ENCODE results near the gene WBP1L. TPM values are rescaled to one million over a fixed set of nuclear protein-coding genes. Genes with fewer than 3 reads are reported as not detected.

Gene WBP1L
- total RNA-seq, 1 donor from 2014 or later: 79.0 TPM

DNA sequence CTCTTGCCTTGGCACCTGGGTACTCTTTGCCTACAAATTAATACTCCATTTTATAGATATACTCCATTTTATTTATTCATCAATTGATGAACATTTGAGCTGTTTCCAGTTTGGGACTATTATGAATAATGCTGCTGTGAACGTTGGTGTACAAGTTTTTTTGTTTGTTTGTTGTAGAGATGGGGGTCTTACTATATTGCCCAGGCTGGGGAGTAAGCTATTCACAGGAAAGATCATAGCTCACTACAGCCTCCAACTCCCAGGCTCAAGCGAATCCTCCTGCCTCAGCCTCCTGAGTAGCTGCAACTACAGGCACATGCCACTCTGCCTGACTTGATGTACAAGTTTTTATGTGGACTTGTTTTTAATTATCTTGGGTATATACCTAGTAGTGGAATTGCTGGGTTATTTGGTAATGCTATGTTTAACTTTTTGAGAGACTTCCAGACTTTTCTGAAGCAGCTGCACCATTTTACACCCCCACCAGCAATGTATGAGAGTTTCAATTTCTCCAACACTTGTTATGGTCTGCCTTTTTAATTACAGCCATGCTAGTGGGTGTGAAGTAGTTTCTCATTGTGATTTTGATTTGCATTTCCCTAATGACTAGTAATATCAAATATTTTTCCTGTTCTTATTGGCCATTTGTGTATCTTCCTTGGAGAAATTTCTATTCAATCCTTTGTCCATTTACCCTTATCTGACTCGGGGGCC is 15.9 kb downstream of the WBP1L start:
- DNase-seq: no peak

DNA sequence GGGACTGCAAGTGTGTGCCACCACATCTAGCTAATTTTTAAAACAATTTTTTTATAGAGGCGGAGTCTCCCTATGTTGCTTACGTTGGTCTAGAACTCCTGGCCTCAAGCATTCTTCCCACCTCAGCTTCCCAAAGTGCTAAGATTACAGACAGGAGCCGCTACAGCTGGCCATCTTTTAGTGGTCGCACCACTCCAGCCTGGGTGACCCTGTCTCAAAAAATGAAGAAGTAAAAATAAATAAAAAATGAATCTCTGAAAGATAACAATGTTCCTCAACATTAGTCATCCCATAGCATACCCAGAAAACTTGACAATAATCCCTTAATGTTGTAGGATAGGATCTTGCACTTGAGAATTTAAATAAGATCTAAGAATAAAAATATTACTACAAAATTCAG is 18.2 kb downstream of the WBP1L start:
- no peak for DNase-seq

DNA sequence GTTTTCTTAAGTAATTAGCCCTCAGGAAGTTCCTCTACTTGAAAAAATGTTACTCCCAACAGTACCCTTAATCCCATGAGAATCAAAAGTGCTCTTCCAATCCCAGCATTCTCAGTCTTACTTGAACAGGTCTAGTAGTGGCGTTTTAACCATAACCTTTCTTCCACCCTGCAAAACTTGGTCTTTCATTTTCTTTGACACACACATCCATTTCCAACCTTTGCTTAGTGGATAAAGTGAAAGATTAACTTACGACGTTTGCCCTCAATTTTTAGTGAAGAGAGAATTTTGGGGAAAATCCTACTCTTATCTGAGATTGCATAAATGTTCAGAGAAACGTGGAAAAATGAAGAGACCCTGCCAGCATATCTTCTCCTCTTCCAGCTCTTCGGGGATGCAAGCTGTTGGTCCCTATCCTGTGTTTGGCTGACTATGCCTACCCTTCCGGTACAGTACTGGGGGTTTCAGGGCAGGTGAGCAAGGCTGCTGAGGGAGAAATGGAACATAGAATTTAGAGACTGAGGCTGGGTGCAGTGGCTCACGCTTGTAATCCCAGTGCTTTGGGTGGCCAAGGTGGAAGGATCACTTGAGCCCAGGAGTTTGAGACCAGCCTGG is 18.8 kb downstream of the WBP1L start:
- DNase-seq: no peak

DNA sequence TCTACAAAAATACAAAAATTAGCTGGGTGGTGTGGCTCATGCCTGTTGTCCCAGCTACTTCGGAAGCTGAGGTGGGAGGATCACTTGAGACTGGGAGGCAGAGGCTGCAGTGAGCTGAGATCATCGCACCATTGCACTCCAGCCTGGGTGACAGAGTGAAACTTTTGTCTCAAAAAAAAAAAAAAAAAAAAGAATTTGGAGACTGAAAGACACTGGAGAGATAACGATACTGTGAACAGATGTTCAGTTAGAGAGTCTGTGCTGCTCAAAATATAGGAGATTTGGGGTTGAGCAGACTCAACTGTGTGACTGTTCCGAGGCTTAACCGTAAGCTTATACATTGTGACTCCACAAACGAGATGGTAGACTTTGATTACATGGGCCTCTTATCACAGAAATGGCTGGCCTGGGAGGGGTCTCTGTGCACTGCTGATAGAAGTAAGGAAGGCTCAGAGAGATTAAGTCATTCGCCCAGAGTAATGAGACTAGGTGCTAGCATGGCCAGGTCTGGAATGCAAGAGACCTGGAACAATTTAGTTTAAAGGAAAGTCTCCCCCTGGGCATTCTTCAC is 19.4 kb downstream of the WBP1L start:
- no peak for DNase-seq

DNA sequence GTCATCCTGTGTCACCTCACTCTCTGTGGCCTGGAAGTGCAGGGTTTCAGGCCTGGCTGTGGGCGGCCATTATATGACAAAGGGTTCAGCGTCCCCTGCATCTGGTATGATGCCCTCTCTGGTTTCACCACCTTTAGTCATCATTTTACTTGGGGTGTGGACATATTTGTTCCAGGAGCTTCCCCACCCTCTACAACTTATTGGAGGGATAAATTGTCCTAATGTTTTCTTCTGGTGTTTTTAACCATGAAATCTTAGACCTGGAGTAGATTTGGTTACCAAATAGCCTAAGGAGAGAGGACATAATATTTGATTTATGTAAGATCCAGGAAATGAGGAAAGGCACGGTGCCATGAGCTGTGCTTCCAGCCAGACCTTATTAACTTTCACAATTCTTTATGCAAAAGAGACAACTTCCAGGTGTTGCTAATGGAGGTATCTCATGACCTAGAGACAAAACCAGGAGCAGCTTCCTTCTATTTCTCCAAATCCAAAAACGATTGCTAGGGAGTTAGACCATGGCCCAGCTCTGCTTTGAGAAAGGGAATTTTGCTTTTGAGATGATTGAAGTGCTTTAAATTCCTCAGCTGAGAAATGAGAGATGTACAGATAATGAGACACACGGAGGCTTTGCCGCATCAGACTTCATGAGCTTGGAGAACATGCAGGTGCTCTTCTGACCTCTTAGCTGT is 20.9 kb downstream of the WBP1L start:
- no peak for DNase-seq

DNA sequence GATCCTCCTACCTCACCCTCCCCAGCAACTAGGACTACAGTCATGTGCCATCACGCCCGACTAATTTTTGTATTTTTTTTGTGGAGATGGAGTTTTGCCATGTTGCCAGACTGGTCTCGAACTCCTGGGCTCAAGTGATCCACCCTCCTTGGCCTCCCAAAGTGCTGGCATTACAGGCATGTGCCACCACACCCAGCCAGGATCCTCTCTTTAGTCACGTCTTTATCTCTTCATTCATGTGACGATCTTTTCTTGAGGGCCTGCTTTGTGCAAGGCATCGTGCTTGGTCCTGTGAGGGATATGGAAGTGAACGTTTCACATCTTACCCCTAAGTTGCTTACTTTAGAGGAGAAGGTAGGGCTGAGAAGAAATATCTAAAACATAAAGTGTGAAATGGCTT is 21.6 kb downstream of the WBP1L start:
- DNase-seq: no peak

DNA sequence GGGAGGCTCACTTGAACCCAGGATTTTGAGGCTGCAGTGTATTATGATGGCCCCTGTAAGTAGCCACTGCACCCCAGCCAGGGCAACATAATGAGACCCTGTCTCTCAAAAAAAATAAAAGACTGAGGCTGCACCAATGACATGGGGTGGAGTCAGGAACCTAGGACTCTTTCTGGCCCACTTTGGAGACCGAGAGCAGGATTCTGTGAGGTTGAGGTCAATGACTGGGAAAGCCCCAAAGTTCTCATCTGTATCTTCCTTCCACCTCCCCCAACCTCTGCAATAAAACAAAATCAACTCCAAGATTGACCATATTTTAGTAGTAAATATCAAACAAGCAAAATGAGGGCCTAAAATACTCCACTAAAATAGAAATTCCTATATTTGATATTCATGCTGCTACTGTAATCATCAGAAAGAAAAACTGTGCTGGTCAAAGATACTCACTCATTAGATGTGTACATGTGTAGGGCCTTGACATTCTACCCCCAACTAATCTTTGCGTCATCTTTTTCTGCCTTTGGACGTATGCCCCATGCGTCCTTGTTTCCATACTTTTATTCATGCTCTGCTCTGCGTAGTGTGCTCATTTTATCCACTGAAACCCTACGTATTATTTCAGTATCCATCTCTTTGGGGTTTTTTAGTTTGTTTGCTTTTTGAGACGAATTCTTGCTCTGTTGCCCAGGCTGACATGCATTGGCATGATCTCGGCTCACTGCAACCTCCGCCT is 23.8 kb downstream of the WBP1L start:
- no peak for DNase-seq

DNA sequence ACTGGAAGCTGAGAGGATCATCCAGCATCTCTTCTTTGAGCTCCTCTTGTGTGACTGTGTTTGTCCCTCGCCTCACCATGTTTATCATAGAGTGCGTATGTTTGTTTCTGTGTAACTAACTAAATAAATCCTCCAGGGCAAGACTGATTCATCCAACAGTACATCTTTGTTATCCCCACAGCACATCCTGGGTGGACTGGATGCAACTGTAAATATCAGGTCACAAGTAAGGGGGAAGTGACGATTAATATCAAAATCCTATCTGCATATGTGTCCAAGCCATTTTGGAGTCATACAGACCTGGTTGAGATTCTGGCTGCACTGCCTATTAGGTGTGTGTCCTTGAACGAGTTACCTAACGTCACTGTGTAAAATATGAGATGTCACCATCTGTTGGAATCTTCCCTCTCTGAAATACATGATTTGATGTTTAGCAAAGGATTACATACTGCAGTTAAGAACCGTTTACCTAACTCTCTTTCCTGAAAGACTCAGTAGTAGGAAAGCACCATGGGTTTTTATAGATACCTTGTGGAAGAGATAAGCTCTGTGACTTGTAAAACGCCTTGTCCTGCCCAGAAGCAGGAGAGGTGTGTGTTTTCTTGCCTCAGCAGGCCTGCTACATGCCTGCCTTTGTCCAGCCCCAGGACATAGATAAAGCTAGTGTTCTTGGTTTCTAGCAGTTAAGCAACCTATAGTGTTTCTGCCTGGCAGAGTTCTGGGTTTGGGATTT is 25.8 kb downstream of the WBP1L start:
- DNase-seq: no peak

DNA sequence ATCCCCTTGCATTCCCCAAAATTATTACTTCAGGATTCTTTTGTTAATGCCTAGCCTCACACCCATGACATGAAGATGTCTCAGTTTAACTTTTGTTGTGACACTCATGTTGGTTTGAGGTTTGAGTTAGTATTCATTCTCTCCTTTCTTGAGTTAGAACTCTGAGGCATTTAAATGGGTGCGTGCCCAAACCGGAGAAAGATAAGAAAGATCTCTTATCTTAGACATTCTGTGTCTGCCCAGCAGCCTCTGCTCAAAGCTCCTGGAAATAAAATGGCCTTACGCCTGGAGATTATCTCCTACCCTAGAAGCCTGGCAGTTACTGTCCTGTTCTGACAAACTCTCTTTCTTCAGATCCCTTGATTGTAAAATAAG is 26.3 kb downstream of the WBP1L start:
- DNase-seq: no peak

DNA sequence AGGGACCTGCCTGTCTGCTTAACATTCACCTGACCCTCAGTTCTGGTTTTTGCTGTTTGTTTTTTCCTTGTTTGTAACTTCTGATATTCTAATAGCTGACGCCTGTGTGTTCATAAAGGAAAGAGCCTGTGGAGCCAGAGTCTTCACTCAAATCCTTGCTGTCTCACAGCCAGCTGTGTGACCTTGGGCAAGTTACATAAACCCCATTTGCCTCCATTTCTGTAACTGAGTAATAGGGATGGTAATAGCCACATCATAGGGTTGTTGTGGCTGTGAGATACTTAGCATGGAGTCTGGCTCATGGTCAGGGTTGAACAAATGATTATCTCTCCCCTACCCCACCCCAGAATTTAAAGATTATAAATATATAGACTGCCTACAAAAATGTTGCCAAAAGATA is 27.0 kb downstream of the WBP1L start:
- DNase-seq: no peak

DNA sequence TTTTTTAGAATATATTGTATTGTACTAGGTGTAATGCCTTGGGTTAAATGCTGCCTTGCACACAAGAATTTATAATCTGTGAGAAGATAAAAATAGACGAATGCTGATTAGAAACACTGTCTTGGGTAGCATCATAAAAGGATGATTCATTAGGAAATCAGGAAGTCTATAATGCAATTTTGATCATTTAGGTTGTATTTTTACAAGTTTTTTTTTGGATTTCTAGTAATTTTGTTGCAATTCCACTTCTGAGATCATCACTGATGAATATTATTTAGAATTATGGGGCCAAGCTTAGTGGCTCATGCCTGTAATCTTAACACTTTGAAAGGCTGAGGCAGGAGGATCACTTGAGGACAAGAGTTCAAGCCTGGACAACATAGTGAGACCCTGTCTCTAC is 29.6 kb downstream of the WBP1L start:
- no peak for DNase-seq

DNA sequence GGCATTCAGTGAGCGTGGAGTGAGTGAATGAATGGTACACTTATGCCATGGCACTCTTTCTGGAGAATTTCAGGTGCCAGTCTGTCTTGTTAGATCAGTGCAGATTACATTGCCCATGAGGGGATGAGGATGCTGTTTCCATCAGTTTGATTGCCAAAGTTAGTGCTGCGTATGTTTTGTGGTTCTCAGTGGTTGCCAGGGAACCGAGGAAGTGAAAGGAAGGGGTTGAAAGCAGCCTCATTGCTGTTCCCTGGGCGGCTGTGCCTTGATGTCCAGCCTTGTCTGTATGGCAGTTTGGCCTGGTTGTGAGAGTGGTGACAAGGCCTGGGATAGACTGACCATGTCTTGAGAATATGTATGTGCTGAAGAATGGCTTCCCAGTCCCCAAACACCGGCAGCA is 30.2 kb downstream of the WBP1L start:
- no peak for DNase-seq

DNA sequence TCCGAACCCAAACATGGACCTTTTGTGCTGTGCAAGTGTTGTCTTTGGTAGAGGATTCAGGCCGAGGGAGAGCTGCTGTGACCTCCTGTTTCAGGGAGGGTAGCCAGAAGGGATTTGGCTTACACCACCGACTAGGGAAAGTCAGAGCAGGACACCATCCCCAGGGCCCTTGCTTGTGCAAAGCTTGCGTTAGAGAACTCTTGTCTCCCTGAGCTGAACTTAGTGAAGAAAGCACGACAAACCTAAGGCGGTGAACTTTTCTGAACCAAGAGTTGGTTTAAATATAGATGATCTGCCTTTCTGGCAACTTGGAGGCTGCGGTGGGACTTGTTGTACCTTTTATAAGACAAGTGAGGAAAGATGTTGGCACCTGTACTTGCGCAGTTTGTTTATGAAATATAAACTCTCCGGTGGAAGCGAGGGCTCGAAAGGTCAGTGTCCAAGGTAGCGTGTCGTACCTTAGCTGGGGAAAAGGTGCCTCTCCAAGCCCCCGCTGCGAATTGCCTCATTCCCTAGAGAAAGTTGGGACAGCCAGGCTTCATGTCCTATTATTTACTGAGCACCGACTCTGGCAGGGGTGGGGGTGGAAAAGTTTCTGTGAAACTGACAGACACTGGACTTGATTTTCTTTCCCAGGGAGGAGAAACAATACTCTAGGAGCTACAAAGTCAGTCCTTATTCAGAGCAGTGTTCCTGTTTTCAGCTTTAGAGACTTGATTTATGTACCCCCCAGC is 31.6 kb downstream of the WBP1L start:
- peak; percentile 64 for DNase-seq

DNA sequence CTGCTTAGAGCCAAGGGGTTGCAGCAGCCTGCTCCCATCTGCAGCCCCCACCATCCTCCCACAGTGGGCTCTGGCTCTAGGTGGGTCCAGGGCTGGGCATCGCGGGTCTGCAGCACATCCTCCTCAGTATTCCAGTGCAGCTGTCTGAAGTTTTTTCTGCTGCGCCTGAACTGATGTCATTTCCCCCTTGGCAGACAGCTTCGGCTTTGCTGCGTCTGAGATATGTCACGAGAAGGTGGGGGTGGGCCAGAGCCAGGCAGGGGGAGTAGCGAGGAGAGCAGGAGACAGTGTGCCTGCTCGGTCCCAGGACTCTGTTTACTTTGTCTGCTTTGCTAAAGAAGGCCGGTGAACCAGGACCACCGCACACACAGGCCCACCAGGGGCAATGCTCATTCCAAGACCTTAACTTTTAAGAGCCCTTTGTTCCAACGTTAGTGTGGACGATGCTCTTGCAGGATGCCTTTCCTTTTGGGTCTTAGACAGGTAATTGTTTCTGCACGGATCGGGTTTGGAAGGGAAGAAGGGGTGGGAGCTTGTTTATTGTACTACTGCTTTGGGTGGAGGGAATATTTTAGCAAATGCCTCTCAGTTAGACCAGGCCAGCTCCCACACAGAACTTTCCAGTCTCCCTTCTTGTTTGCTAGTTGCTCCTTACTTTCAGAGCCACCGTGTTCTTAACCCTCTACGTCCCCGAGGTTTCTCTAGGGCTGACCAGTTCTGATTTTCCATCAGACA is 32.4 kb downstream of the WBP1L start:
- peak; percentile 97 for DNase-seq

DNA sequence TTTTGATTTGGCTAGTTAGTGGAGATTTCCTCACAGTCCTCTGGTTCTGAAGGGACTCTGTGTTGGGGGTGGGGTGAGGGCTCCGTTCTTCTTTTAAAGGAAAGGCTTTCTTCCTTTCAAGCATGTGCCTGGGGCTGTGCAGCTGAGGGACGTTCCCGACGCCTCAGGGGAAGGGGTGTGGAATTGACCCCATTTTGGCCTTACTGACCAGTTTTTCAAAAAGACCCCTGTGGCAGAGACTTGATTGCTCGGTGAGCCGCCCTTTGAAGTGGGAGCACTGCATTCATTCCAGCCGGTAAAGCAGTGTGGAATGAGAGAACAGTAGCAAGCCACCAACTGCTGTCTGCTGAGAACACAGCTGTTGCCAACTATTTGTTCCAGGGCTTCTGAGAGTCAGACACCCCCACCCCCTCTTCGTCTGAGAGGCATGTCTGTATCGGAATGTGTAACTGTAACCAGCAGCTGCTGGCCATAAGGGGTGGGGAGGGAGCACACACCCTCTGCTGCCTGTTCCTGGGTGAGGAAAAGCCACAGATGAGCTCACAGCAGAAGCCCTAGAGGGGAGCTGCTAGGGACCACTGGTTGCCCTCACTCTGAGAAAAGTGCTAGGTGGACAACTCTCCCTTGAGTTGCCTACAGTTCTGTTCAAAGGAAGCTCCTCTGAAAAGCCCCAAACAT is 33.2 kb downstream of the WBP1L start:
- peak; percentile 98 for DNase-seq

DNA sequence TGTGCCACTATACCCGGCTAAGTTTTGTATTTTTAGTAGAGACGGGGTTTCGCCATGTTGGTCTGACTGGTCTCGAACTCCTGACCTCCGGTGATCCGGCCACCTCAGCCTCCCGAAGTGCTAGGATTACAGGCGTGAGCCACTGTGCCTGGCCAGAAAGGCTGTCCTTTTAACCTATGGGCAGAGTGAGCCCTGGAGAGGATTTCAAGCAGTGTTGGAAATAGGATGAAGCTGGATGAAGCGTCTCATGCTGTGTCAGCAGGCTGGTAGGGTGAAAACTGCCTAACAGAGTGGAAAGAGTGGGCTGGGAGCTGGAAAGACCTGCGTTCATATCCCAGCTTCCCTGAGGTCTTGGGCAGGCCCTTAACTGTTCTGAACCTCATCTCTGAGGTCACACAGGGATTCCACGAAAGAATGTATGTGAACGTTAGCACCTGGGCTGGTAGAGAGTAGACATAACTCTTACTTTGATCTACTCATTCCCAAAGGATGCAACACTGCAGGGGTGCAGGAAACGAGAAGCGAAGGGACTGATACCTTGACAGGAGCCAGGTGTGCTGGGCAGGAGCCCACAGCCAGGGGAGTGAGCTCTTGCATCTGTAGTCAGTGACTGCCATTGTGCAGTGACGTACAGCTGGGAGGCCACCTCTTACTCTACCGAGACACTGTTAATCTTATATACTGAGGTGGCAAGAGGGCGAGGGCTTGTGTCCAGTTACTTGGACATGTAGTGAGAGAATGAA is 34.1 kb downstream of the WBP1L start:
- no peak for DNase-seq

DNA sequence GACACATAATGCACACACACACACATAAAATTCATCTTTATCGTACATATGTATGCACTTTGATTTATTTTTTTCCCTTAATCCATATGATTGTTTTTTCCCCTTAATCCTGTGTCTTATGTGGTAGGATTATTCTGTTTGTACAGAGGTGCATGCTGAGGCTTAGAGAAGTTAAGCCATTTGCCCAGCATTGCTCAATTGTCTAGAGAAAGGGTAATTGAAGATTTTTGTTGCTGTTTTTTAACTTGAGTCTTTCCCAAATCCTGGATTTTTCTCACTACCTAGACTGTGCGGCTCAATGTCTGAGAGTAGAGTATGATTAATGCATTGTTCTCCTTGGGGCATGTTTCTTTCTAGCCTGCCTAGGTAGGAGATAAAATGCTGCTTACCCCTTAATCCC is 35.0 kb downstream of the WBP1L start:
- no peak for DNase-seq

DNA sequence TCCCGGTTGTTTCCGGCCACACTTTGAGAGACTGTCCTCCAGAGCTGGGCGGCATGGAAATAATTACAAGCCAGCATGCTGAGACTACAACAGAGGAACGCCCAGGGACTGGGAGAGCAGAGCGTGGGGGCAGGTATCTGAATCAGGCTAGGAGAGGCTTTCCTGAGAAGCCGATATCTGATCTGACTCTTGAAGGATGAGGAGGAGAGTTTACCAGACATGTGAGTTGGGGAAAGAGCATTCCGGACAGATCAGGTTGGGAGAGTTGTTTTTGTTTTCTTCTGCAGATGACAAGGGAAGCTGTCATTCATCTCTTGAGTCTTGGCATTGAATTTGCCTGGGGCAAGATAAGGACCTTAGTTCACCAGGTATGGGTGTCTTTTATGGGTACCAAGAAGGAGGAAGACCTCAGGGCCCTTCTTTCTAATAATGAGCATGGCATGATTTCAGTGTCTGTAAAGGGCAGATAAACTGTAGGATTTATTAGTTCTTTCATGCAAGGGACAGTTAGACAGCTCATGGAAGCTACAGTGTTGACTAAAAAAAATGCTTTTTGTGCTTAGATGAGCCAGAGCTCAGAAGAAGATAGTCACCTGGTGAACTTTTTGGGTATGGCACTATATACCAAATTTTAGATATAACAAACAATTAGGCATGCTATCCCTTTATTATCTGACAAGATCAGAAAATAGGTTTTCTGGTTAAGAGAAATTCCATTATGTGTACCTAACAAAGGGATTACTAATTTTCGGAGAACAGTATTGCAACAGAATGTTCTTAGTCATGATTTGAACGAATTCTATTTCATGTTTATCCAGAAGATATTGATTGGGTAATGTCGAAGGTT is 36.2 kb downstream of the WBP1L start:
- no peak for DNase-seq

DNA sequence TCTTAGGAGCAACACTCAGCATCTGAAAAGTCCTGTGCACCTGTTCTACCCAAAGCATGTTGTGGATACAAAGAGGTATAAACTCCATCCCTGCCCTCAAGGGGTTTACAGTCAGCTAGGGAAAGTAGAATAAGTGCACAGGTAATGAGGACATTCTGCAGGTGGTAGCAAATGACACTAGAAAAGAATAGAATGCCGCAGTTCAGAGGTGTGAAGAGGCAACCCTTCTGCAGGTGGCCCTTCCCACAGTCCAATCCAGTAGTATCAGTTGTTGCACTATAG is 36.7 kb downstream of the WBP1L start:
- no peak for DNase-seq
